ENCODE measurements around the gene CCDC154. TPM values are rescaled to one million over a fixed set of nuclear protein-coding genes. Genes with fewer than 3 reads are reported as not detected.

The CCDC154 gene
- total RNA-seq, 1 experiment from 2014 or later = 0.71 TPM

GRCh38 chr16:1413684-1414531 lies 30.4 kb downstream of the CCDC154 start:
- no peaks in the 10 kb centered on the region for H3K9me3 ChIP-seq (replicated peaks)
- no peaks in the 10 kb centered on the region for H3K27me3 ChIP-seq
- H3K36me3 ChIP-seq = no peaks in the 10 kb centered on the region
- peak; percentile 50 to 59 for DNase-seq
- no peaks in the 10 kb centered on the region for H3K4me1 ChIP-seq
- peak overlapping the region; percentile 52 for H3K27ac ChIP-seq
- peak overlapping the region; percentile 85 for H3K4me3 ChIP-seq

GRCh38 chr16:1412847-1413246 lies 31.5 kb downstream of the CCDC154 start:
- Histone ChIP-seq H3K4me1 (no peaks in the 10 kb centered on the region), H3K9me3 (replicated peaks) (no peaks in the 10 kb centered on the region), H3K4me3 (no peak overlapping the region), H3K27ac (no peak overlapping the region), H3K36me3 (no peaks in the 10 kb centered on the region), H3K27me3 (no peaks in the 10 kb centered on the region)
- DNase-seq = no peak

DNA sequence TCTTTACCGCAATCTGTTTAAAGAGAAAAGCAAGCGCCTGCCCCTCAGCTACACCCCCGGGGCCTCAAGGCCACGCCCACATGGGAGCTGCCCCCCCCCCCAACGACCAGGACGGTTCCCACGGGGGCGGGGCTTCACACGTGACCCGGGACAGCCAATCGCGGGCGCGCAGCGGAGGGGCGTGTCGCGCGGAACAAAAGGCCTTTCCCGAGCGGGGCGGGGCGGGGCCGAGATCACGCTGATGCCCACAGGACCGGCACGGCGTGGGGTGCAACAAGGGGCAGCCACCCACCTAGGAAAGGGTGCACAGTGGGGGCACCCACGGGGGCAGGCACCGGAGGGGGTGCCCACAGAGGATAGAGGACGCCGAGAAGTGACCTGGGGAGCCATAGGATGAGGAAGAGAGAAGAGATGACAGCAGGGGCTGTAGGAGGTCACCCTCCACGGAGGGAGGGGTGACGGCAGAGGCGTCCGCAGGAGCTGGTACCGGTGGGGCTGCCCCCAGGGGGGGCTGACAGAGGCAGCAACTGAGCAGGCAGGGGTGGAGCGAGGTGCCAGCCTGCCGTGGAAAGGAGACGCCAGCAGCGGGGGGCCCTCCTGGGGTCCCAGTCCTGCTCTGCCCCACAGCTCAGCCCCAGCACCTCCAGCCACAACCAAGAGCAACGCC lies 36.1 kb downstream of the CCDC154 start:
- DNase-seq = peak; percentile 93 to 94

GRCh38 chr16:1407753-1408152 lies 36.6 kb downstream of the CCDC154 start:
- no peak for DNase-seq
- no peaks in the 10 kb centered on the region for H3K9me3 ChIP-seq (replicated peaks)
- H3K36me3 ChIP-seq = no peaks in the 10 kb centered on the region
- peak overlapping the region; percentile 61 for H3K4me3 ChIP-seq
- H3K4me1 ChIP-seq = no peaks in the 10 kb centered on the region
- no peak overlapping the region for H3K27ac ChIP-seq
- no peaks in the 10 kb centered on the region for H3K27me3 ChIP-seq

More for the DNA sequence above, 36.1 kb downstream of the CCDC154 start:
- Histone ChIP-seq H3K27ac (no peak overlapping the region), H3K36me3 (no peaks in the 10 kb centered on the region), H3K4me3 (peak overlapping the region; percentile 61), H3K4me1 (no peaks in the 10 kb centered on the region), H3K9me3 (replicated peaks) (no peaks in the 10 kb centered on the region), H3K27me3 (no peaks in the 10 kb centered on the region)

DNA sequence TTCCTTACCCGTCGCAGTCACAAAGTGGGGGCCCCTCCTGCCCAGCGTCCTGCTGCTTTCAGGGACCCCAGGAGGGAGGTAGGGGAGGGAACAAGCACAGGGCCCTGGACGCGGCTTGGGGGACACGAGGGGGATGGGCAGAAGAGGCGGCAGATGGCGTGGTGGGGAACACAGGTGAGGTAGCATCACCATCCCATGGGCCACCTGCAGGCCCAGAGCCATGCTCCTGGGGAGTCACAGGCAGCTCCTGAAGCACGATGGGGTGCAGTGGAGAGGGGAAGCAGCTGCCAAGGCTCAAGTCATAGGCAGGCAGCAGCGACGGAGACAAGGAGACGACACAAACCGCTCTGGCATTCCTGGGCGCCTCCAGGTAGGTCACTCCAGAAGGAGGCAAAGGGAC lies 40.6 kb downstream of the CCDC154 start:
- DNase-seq = no peak
- H3K9me3 ChIP-seq (replicated peaks) = no peaks in the 10 kb centered on the region
- no peaks in the 10 kb centered on the region for H3K27me3 ChIP-seq
- H3K4me1 ChIP-seq = no peaks in the 10 kb centered on the region
- H3K27ac ChIP-seq = no peak overlapping the region
- no peak overlapping the region for H3K4me3 ChIP-seq
- H3K36me3 ChIP-seq = no peaks in the 10 kb centered on the region

GRCh38 chr16:1403036-1403435 lies 41.3 kb downstream of the CCDC154 start:
- Histone ChIP-seq H3K4me1 (no peaks in the 10 kb centered on the region), H3K4me3 (no peak overlapping the region), H3K27ac (no peak overlapping the region), H3K36me3 (no peaks in the 10 kb centered on the region), H3K27me3 (no peaks in the 10 kb centered on the region), H3K9me3 (replicated peaks) (no peaks in the 10 kb centered on the region)
- no peak for DNase-seq

DNA sequence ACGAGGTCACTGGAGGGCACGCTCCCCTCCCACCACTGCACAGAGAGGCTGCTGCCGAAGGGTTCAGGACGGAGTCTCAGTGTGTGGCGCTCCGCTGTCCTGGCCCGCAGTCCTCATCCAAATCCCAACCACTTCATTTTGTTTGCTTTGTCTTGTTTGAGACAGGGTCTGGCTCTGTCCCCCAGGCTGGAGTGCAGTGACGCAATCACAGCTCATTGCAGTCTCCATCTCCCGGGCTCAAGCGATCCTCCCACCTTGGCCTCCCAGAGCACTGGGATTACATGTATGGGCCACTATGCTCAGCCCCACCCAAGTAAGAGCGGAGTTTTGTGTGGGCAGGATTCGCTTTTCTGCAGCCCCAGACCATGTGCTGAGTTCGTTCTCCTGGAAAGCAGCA lies 42.6 kb downstream of the CCDC154 start:
- DNase-seq = no peak
- Histone ChIP-seq H3K9me3 (replicated peaks) (no peaks in the 10 kb centered on the region), H3K4me3 (no peak overlapping the region), H3K36me3 (no peaks in the 10 kb centered on the region), H3K4me1 (no peaks in the 10 kb centered on the region), H3K27me3 (no peaks in the 10 kb centered on the region), H3K27ac (no peak overlapping the region)

DNA sequence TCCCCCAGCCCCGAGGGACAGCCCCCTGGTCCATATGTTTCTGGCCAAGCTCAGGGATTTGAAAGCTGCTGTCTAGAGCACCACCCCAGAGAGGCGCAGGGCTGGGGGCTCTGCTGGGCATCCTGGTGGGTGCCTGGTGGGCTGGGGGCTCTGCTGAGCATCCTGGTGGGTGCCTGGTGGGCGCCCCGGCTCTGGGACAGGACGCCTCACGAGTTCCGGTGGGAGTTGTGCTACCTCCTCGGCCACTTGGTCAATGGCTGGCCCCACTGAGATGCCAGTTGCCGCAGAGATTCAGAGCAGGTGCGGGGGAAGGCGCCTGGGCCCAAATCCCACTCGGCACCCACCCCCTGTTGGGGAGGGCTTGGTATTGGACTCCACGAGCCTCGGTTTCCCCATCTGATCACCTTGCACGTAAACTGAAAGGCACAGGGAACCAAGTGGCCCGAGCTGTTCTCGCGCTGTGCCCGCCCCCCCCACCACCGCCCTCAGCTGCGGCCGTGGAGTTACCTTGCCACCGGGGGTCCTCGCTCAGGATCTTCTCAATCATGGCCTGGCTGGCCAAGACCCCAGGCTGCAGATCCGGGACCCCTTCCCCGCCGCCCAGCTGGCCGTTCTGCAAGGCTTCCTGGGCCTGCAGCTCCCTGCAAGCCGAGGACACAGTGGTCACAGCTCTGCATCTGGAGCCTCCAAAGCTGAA lies 43.1 kb downstream of the CCDC154 start:
- DNase-seq = no peak
- Histone ChIP-seq H3K27me3 (no peaks in the 10 kb centered on the region), H3K4me3 (no peak overlapping the region), H3K27ac (no peak overlapping the region), H3K36me3 (no peaks in the 10 kb centered on the region), H3K9me3 (replicated peaks) (no peaks in the 10 kb centered on the region), H3K4me1 (no peaks in the 10 kb centered on the region)

DNA sequence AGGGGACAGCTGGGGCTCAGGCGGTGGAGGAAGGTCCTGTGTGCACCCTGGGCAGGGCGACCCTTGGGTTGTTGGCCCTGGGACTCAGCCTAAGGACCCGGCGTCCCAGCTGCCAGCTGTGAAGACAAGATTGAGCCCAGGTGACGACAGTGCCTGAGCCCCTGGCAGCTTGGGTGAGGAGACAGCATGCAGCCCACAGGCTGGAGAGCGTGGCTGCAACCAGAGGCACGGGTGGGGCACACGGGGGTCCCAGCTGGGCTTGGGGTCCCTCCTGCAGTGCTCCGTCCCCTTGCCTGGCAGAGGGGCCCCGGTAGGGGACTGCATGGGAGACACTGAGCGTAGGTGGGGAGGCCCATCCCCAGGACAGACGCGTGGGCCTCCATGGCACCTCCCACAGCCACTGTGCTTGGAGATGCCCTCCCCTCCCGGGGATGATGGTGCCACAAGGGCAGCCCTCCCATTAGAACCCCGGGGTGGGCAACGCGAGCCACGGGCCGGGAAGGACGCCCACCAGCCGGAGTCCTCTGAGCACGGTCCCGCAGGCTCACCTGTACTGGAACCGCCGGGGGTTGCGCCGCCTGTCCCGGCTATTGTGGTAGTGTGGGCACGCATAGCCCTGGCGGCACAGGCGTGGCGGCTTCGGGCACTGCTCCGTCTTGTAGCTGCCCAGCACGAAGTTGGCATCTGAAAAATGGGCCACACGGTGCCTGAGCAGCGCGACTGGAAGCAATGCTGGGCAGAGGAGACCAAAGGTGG lies 45.4 kb downstream of the CCDC154 start:
- Histone ChIP-seq H3K9me3 (replicated peaks) (no peaks in the 10 kb centered on the region), H3K36me3 (no peaks in the 10 kb centered on the region), H3K4me3 (no peak overlapping the region), H3K27me3 (no peaks in the 10 kb centered on the region), H3K4me1 (no peaks in the 10 kb centered on the region), H3K27ac (no peak overlapping the region)
- no peak for DNase-seq

DNA sequence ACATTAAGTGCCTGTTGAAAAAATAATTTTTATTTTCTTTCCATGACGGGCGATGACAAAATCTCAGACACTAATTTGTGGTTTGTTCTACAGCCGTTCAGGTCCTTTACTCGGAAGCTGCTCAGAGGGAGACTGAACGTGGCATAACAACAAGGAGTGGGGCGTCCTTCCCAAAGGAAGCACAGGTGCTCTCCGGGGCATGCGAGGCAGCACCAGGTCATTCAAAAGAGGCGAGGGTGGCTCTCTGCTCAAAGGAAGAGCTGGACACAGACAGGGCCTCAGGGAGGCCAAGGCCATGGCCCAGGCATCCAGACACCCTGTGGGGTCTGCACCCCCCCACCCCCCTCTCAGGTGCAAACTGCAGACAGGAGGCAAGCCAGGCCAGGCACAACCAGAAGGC lies 46.0 kb downstream of the CCDC154 start:
- H3K4me1 ChIP-seq = no peaks in the 10 kb centered on the region
- H3K36me3 ChIP-seq = no peaks in the 10 kb centered on the region
- H3K9me3 ChIP-seq (replicated peaks) = no peaks in the 10 kb centered on the region
- no peak overlapping the region for H3K27ac ChIP-seq
- H3K4me3 ChIP-seq = no peak overlapping the region
- DNase-seq = no peak
- no peaks in the 10 kb centered on the region for H3K27me3 ChIP-seq

DNA sequence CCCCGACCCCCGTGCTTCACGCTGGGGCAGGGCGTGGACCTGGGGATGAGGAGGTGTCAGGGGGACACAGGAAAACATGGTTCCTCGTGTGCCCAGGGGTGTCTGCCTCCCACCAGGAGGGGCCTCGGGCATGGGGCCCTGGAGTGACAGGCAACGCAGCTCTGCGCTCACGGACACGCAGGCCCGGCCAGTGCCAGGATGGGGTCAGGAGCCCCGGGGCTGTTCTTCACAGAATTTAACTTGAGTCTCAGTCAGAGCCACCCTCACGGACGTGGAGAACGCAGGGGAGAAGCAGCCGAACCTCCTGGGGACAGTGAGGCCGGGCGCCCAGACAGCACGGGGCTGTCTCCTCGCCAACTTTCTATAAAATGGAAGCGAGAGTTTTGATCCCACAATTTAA lies 46.6 kb downstream of the CCDC154 start:
- Histone ChIP-seq H3K9me3 (replicated peaks) (no peaks in the 10 kb centered on the region), H3K27ac (no peak overlapping the region), H3K4me3 (no peak overlapping the region), H3K36me3 (no peaks in the 10 kb centered on the region), H3K27me3 (no peaks in the 10 kb centered on the region), H3K4me1 (no peaks in the 10 kb centered on the region)
- DNase-seq = no peak

GRCh38 chr16:1395444-1396031 lies 48.8 kb downstream of the CCDC154 start:
- Histone ChIP-seq H3K9me3 (replicated peaks) (no peaks in the 10 kb centered on the region), H3K27ac (no peak overlapping the region), H3K4me1 (no peaks in the 10 kb centered on the region), H3K27me3 (no peaks in the 10 kb centered on the region), H3K4me3 (no peak overlapping the region), H3K36me3 (no peaks in the 10 kb centered on the region)
- no peak for DNase-seq

GRCh38 chr16:1394367-1394951 lies 49.9 kb downstream of the CCDC154 start:
- no peaks in the 10 kb centered on the region for H3K27me3 ChIP-seq
- no peaks in the 10 kb centered on the region for H3K9me3 ChIP-seq (replicated peaks)
- no peak overlapping the region for H3K4me3 ChIP-seq
- H3K27ac ChIP-seq = no peak overlapping the region
- H3K4me1 ChIP-seq = no peaks in the 10 kb centered on the region
- H3K36me3 ChIP-seq = no peaks in the 10 kb centered on the region
- DNase-seq = no peak

- DNase-seq = no peak
- Histone ChIP-seq H3K4me3 (no peak overlapping the region), H3K9me3 (replicated peaks) (no peaks in the 10 kb centered on the region), H3K27me3 (no peaks in the 10 kb centered on the region), H3K4me1 (no peaks in the 10 kb centered on the region), H3K27ac (no peak overlapping the region), H3K36me3 (no peaks in the 10 kb centered on the region)
Observed at GRCh38 chr16:1393613-1394176, 50.7 kb downstream of the CCDC154 start.
